H54 (cell line): ENCODE measurements around the gene FPGS.

Experiments used
- DNase-seq: peaks from one replicate; pipeline ENCODE4 v3.0.0; 2011; ENCODE audit warnings: low spot score, mixed read lengths; ENCODE audit not compliant: insufficient read length
- FAIRE-seq: peaks from 3 replicates; lab custom pipeline; 2011; peaks lifted over from hg19 to GRCh38; lab: Jason Lieb, UNC
- POLR2A ChIP-seq: IDR thresholded peaks from 2 replicates; pipeline ENCODE4 v1.6.1; 2011; ENCODE audit warnings: low read depth, mild to moderate bottlenecking, low read length

Gene FPGS

GRCh38 chr9:127806871-127807270, 4.2 kb downstream of the FPGS start:
- no peak for TF ChIP-seq POLR2A
- FAIRE-seq, result no peak
- no peak for DNase-seq

DNA sequence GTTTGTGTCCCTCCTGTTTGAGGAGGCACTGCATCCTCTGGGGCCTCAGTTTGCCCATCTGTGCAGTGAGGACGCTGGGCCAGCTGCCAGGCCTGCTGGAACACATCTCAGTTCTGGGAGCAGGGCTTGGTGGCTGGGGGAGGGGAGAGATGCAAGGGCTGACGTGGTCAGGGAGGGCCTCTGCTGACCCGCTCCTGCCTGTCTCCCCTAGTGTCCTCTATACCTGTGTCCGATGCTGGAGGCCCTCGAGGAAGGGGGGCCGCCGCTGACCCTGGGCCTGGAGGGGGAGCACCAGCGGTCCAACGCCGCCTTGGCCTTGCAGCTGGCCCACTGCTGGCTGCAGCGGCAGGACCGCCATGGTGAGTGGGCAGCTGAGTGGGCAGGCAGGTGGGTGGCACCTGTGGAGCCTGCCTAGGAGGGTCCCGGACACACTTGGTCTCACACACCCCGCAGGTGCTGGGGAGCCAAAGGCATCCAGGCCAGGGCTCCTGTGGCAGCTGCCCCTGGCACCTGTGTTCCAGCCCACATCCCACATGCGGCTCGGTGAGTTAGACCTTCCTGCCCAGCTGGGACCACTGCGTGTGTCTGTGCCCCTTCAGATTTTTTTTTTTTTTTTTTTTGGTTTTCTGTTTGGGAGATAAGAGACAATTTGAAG, 5.8 kb downstream of the FPGS start:
- TF ChIP-seq POLR2A, result no peak
- FAIRE-seq (no peak), DNase-seq (no peak)

- FAIRE-seq (no peak), DNase-seq (no peak)
- TF ChIP-seq POLR2A, result no peak
These were observed 6.4 kb downstream of the FPGS start for GRCh38 chr9:127809002-127809539.

GRCh38 chr9:127809540-127810377, 7.1 kb downstream of the FPGS start:
- FAIRE-seq (no peak), DNase-seq (no peak)
- no peak for TF ChIP-seq POLR2A

DNA sequence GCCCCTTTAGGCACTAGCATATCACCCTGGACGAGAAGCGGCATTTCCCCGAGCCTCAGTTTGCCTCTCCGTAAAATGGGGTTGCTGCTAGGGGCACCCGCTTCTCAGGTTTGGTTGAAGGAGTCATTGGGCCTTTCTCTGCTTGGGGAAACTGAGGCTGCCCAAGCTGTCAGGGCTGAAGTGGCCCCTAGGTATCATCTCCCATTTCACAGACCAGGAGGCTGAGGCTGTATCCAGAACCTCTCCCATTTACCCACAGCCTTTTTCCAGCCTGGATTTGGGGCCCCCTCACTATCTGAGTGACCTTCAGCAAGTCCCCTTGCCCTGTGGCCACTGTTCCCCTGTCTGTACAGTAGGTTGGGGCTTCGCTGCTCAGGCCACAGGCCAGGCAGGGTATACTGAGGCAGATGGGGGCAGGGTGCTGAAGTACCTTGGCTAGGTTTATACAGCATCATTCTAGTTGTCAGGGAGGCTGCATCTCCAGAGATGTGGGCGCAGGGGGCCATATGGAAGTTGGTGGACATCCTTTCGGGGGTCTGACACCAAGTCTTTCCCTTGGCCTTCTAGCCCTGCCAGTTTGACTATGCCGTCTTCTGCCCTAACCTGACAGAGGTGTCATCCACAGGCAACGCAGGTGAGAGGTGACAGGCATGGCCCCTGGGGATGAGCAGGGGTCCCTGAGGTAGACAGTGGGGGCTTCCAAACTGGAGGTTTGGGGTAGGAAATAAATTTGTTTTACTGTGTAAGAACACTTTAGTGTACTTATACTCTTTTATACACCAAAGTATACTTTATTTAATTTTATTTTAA, 7.9 kb downstream of the FPGS start:
- no peak for TF ChIP-seq POLR2A
- FAIRE-seq (no peak), DNase-seq (no peak)

- TF ChIP-seq POLR2A, result no peak
- DNase-seq (no peak), FAIRE-seq (no peak)
These were observed 9.3 kb downstream of the FPGS start for GRCh38 chr9:127812011-127812410.

DNA sequence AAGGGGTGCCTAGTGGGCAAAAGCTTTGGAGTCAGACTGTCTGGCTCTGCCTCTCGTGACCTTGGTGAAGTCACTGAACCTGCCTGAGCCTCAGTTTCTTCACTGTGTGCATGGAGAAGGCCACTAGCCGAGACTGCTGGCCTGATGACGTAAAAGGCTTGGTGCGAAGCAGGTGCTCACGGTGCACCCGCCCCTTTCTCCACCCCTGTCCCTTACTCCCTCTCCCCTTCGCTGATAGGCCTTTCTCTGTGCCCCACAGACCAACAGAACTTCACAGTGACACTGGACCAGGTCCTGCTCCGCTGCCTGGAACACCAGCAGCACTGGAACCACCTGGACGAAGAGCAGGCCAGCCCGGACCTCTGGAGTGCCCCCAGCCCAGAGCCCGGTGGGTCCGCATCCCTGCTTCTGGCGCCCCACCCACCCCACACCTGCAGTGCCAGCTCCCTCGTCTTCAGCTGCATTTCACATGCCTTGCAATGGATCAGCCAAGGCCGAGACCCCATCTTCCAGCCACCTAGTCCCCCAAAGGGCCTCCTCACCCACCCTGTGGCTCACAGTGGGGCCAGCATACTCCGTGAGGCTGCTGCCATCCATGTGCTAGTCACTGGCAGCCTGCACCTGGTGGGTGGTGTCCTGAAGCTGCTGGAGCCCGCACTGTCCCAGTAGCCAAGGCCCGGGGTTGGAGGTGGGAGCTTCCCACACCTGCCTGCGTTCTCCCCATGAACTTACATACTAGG, 10.4 kb downstream of the FPGS start:
- FAIRE-seq (no peak), DNase-seq (no peak)
- TF ChIP-seq POLR2A, result no peak

GRCh38 chr9:127813686-127814226, 11.1 kb downstream of the FPGS start:
- FAIRE-seq, result no peak
- no peak for TF ChIP-seq POLR2A
- no peak for DNase-seq

DNA sequence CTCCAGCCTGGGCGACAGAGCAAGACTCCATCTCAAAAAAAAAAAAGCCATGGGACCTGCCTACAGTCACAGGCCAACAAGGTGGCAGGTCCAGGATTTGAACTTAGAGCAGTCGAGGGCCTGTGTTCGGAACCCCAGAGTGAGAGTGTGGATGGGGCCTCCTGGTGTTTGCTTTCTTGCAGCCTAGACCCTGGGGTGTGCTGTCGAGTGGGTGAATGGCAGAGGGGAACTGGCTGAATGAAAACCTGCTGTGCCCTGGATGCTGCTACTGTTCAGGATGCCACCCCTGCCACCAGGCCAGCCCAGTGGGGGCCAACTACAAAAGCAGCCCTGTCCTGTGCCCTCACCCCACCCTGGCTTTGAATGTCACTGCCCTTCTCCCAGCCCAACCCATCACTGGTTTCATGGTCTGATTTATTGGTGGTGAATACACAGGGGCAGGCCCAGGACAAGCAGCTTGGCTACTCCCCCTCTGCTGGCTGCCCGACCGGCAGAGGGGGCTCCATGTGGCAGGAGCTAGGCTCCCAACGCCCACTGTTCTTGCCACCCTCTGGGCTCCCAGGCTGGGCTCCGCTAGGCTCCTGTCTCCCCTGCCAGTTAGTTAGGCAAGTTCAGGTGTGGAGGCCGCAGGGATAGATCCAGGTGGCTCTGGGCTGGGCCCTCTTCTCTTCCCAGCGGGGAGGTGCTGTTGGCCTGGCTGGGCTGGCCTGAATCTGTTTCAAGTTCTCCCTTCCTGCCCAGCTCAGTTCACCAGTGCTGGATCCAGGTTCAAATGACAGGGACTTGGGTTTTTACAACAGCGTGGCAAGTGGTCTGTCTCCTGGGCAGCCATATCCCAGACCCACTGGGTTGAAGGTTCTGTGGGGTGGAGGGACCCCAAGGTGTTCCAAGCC, 12.2 kb downstream of the FPGS start:
- TF ChIP-seq POLR2A, result no peak
- FAIRE-seq, result no peak
- no peak for DNase-seq

- no peak for TF ChIP-seq POLR2A
- no peak for FAIRE-seq
- DNase-seq, result no peak
These were observed 13.1 kb downstream of the FPGS start for GRCh38 chr9:127815512-127816361.

DNA sequence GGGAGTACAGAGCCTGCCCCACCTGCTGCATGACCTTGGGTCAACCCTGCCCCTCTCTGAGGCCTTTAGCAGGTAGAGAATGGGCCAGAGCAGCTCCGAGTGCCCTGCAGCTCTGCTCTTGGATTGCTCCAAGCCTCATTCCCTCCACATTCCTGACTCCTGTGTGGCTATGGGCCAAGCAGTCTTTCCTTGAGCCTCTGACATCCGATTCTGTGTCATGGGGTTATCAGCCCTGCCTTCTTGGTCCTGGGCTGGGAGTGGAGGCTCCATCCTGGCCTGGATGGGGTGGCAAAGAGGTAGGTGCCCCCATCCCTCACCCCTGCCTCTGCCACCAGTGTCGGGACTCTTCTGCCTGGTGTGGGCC, 13.7 kb downstream of the FPGS start:
- DNase-seq (no peak), FAIRE-seq (no peak)
- no peak for TF ChIP-seq POLR2A

- no peak for FAIRE-seq
- no peak for DNase-seq
- no peak for TF ChIP-seq POLR2A
These were observed 14.0 kb downstream of the FPGS start for GRCh38 chr9:127816728-127817127.
